Left forelimb (tissue), 1 donor: ENCODE results near the gene PKHD1.

ENCODE experiments used
- DNase-seq: peaks from one replicate; pipeline ENCODE4 v3.0.0-alpha.2; 2018; ENCODE audit warnings: low spot score

Gene PKHD1

GRCh38 chr6:52045481-52045880 lies 41.9 kb downstream of the PKHD1 start:
- DNase-seq, result no peak

GRCh38 chr6:52045033-52045432 lies 42.4 kb downstream of the PKHD1 start:
- no peak for DNase-seq

GRCh38 chr6:52042141-52042885 lies 45.1 kb downstream of the PKHD1 start:
- DNase-seq, result no peak

- no peak for DNase-seq
Observed at GRCh38 chr6:52041134-52041533, 46.3 kb downstream of the PKHD1 start.

- no peak for DNase-seq
Observed at GRCh38 chr6:52027699-52028098, 59.7 kb downstream of the PKHD1 start.

GRCh38 chr6:52024451-52025068 lies 62.9 kb downstream of the PKHD1 start:
- no peak for DNase-seq

- no peak for DNase-seq
Observed at GRCh38 chr6:52022675-52023074, 64.7 kb downstream of the PKHD1 start.

- no peak for DNase-seq
Observed at GRCh38 chr6:52020945-52021570, 66.4 kb downstream of the PKHD1 start.

GRCh38 chr6:52019881-52020280 lies 67.5 kb downstream of the PKHD1 start:
- no peak for DNase-seq

GRCh38 chr6:52019092-52019491 lies 68.3 kb downstream of the PKHD1 start:
- DNase-seq, result no peak

GRCh38 chr6:52016915-52017748 lies 70.3 kb downstream of the PKHD1 start:
- no peak for DNase-seq

- no peak for DNase-seq
Observed at GRCh38 chr6:52015953-52016352, 71.5 kb downstream of the PKHD1 start.

- DNase-seq, result no peak
Observed at GRCh38 chr6:52014391-52014790, 73.0 kb downstream of the PKHD1 start.

- no peak for DNase-seq
Observed at GRCh38 chr6:52013035-52013434, 74.4 kb downstream of the PKHD1 start.

GRCh38 chr6:52012582-52012981 lies 74.8 kb downstream of the PKHD1 start:
- DNase-seq, result no peak

GRCh38 chr6:52010806-52011205 lies 76.6 kb downstream of the PKHD1 start:
- DNase-seq, result no peak

- DNase-seq, result no peak
Observed at GRCh38 chr6:52010145-52010544, 77.3 kb downstream of the PKHD1 start.

- DNase-seq, result no peak
Observed at GRCh38 chr6:52009466-52010140, 77.8 kb downstream of the PKHD1 start.

- no peak for DNase-seq
Observed at GRCh38 chr6:52000064-52000463, 87.3 kb downstream of the PKHD1 start.

GRCh38 chr6:51996296-51996947 lies 91.0 kb downstream of the PKHD1 start:
- no peak for DNase-seq

GRCh38 chr6:51995214-51995755 lies 92.1 kb downstream of the PKHD1 start:
- no peak for DNase-seq
